Measurements from ENCODE around the gene OR9I1. TPM values are rescaled to one million over a fixed set of nuclear protein-coding genes. Genes with fewer than 3 reads are reported as not detected.

Gene OR9I1
- not detected for total RNA-seq

DNA sequence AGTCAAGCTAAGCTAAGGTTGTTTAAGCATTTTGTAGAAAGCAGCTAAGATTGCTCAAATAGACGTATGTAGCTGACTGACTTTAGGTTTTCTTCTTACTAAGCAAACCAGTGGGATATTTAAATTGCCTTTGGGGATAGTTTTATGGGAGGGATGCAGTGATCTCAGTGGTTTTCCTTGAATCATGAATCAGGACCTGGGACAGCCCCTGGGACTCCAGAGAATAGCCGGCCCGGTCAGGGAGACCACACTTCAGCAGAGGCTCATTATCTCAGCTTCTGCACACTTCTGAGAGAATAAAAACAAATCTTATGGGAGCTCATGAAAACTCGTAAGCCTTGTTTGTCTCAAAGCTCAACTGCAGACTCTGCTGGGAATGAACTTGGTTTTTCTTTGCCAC is at the start of gene OR9I1:
TSS of gene OR9I1 (minus strand) at position 62 of the 400 bp plus-strand sequence. CDS start 6,086 bp downstream, outside the sequence.

Other genes starting within 250 kb of the OR9I1 start
- not detected for gene OR9Q1, start 101.6 kb downstream of the OR9I1 start, total RNA-seq
- not detected for gene OR6Q1, start 94.6 kb downstream of the OR9I1 start, total RNA-seq
- not detected for gene OR9Q2, start 63.5 kb upstream of the OR9I1 start, total RNA-seq
- not detected for gene OR1S2, start 78.6 kb upstream of the OR9I1 start, total RNA-seq
- not detected for gene OR1S1, start 87.2 kb upstream of the OR9I1 start, total RNA-seq
- not detected for gene OR10Q1, start 103.4 kb upstream of the OR9I1 start, total RNA-seq
- not detected for gene OR10W1, start 142.7 kb upstream of the OR9I1 start, total RNA-seq
- not detected for gene OR5B17, start 233.5 kb upstream of the OR9I1 start, total RNA-seq

Data from metanephros (tissue), 1 donor.